Mesendoderm (in vitro differentiated cells): ENCODE measurements around the gene RAB3C.

ENCODE experiments used
- DNase-seq: peaks from one replicate; pipeline ENCODE4 v3.0.0; 2013
- H2AK5ac ChIP-seq: 2 replicates; pipeline ENCODE4 v1.6.1; 2013; ENCODE audit warnings: low read length, inconsistent platforms
- H2BK120ac ChIP-seq: 2 replicates; pipeline ENCODE4 v1.6.1; 2013; ENCODE audit warnings: low read depth, mild to moderate bottlenecking, low read length, moderate library complexity, mixed read lengths
- H2BK15ac ChIP-seq: replicated peaks from 2 replicates; pipeline ENCODE4 v1.6.1; 2013; ENCODE audit warnings: low read depth, mild to moderate bottlenecking, moderate library complexity
- H2BK5ac ChIP-seq: 2 replicates; pipeline ENCODE4 v1.6.1; 2013; ENCODE audit warnings: low read length, inconsistent platforms
- H3K18ac ChIP-seq: 2 replicates; pipeline ENCODE4 v1.6.1; 2013; ENCODE audit warnings: mild to moderate bottlenecking, low read length, mixed read lengths
- H3K23ac ChIP-seq: one replicate; pipeline ENCODE4 v1.6.1; 2013; ENCODE audit warnings: low read length
- H3K27ac ChIP-seq: 2 replicates; pipeline ENCODE4 v1.5.1; 2013; ENCODE audit warnings: low read depth, mild to moderate bottlenecking, inconsistent platforms, low read length, moderate library complexity
- H3K27me3 ChIP-seq: 2 replicates; pipeline ENCODE4 v1.6.1; 2013; ENCODE audit warnings: low read length, control low read depth, mild to moderate bottlenecking, inconsistent platforms; ENCODE audit not compliant: insufficient read depth, poor library complexity
- H3K36me3 ChIP-seq: 2 replicates; pipeline ENCODE4 v1.6.1; 2013; ENCODE audit warnings: low read length, inconsistent platforms; ENCODE audit not compliant: control insufficient read depth, insufficient read depth
- H3K4ac ChIP-seq: one replicate; pipeline ENCODE4 v1.6.1; 2013; ENCODE audit warnings: low read depth, mild to moderate bottlenecking, low read length, moderate library complexity
- H3K4me1 ChIP-seq: 2 replicates; pipeline ENCODE4 v1.6.1; 2013; ENCODE audit warnings: low read depth, low read length, inconsistent platforms; ENCODE audit not compliant: control insufficient read depth
- H3K4me2 ChIP-seq: 2 replicates; pipeline ENCODE4 v1.6.1; 2013; ENCODE audit warnings: low read length
- H3K4me3 ChIP-seq: 2 replicates; pipeline ENCODE4 v1.5.1; 2013; ENCODE audit warnings: mild to moderate bottlenecking, low read length
- H3K56ac ChIP-seq: one replicate; pipeline ENCODE4 v1.6.1; 2013; ENCODE audit warnings: low read length
- H3K79me1 ChIP-seq: 2 replicates; pipeline ENCODE4 v1.6.1; 2013; ENCODE audit warnings: low read length, inconsistent platforms
- H3K79me2 ChIP-seq: 2 replicates; pipeline ENCODE4 v1.6.1; 2013; ENCODE audit warnings: mild to moderate bottlenecking, low read length; ENCODE audit not compliant: control insufficient read depth, insufficient read depth
- H3K9ac ChIP-seq: 2 replicates; pipeline ENCODE4 v1.6.1; 2013; ENCODE audit warnings: low read length, inconsistent platforms
- H4K5ac ChIP-seq: one replicate; pipeline ENCODE4 v1.6.1; 2013; ENCODE audit warnings: low read length
- H4K8ac ChIP-seq: one replicate; pipeline ENCODE4 v1.6.1; 2013; ENCODE audit warnings: low read depth, mild to moderate bottlenecking, control low read depth, low read length, moderate library complexity
- WGBS: extraction: QIAGEN DNeasy Blood & Tissue Kit; methylation state at CpG from one replicate; pipeline ENCODE4 v1.1.7; 2013; ENCODE audit warnings: low lambda C conversion rate, missing lambda C conversion rate; ENCODE audit not compliant: insufficient coverage; ENCODE audit errors: extremely low coverage; 5-methylcytosine and 5-hydroxymethylcytosine counted together

The RAB3C gene

DNA sequence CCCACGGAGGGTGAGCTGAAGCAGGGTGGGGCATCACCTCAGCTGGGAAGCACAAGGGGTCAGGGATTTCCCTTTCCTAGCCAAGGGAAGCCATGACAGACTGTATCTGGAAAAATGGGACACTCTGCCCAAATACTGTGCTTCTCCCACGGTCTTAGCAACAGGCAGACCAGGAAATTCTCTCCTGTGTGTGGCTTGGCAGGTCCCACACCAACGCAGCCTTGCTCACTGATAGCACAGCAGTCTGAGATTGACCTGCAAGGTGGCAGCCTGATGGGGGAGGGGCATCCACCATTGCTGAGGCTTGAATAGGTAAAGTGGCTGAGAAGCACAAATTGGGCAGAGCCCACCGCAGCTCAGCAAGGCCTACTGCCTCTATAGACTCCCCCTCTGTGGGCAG, 23.2 kb downstream of the RAB3C start:
- Histone ChIP-seq H3K27ac (no peak overlapping the region), H3K9ac (no peak overlapping the region)
- no CpG with 5 or more reads among the region's 4 CpGs for WGBS

DNA sequence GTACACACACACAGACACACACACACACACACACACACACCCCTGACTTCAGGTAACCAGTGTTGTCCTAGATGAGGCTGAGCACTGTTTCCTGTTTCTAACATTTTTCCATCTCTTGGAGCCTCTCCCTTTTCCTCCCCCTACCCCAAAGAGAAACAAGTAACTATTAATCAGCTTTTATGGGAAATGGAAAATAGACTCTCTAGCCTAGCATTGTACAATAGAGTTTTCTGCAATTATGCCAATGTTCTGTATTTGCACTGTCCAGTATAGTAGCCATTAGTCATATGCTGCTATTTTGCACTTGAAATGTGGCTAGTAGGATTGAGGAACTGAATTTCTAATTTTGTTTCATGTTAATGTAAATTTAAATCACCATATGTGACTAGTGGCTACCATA, 33.1 kb downstream of the RAB3C start:
- H3K4ac ChIP-seq: no peak overlapping the region
- H2BK15ac ChIP-seq: no peak overlapping the region
- no peak overlapping the region for H3K56ac ChIP-seq
- H4K8ac ChIP-seq: no peak overlapping the region
- H3K4me1 ChIP-seq: no peaks in the 10 kb centered on the region
- no peak overlapping the region for H2BK5ac ChIP-seq
- no peak overlapping the region for H3K4me3 ChIP-seq
- H3K4me2 ChIP-seq: no peak overlapping the region
- no peaks in the 10 kb centered on the region for H3K27me3 ChIP-seq
- H3K27ac ChIP-seq: no peak overlapping the region
- H3K36me3 ChIP-seq: no peaks in the 10 kb centered on the region
- no peak overlapping the region for H2AK5ac ChIP-seq
- H4K5ac ChIP-seq: no peak overlapping the region
- no peak overlapping the region for H2BK120ac ChIP-seq
- no peak overlapping the region for H3K9ac ChIP-seq
- H3K23ac ChIP-seq: no peak overlapping the region
- no peak overlapping the region for H3K18ac ChIP-seq
- H3K79me1 ChIP-seq: no peaks in the 10 kb centered on the region
- DNase-seq: no peak
- no peaks in the 10 kb centered on the region for H3K79me2 ChIP-seq

More for the DNA sequence above, 23.2 kb downstream of the RAB3C start:
- H2BK120ac ChIP-seq: no peak overlapping the region
- H3K4me1 ChIP-seq: no peaks in the 10 kb centered on the region
- H3K23ac ChIP-seq: no peak overlapping the region
- no peak overlapping the region for H3K4me3 ChIP-seq
- no peak overlapping the region for H2BK5ac ChIP-seq
- no peak overlapping the region for H3K18ac ChIP-seq
- no peak for DNase-seq
- H4K8ac ChIP-seq: no peak overlapping the region
- no peak overlapping the region for H4K5ac ChIP-seq
- no peak overlapping the region for H2BK15ac ChIP-seq
- no peak overlapping the region for H2AK5ac ChIP-seq
- H3K4me2 ChIP-seq: no peak overlapping the region
- H3K79me1 ChIP-seq: no peaks in the 10 kb centered on the region
- no peaks in the 10 kb centered on the region for H3K36me3 ChIP-seq
- H3K4ac ChIP-seq: no peak overlapping the region
- H3K27me3 ChIP-seq: no peaks in the 10 kb centered on the region
- no peaks in the 10 kb centered on the region for H3K79me2 ChIP-seq
- H3K56ac ChIP-seq: no peak overlapping the region

DNA sequence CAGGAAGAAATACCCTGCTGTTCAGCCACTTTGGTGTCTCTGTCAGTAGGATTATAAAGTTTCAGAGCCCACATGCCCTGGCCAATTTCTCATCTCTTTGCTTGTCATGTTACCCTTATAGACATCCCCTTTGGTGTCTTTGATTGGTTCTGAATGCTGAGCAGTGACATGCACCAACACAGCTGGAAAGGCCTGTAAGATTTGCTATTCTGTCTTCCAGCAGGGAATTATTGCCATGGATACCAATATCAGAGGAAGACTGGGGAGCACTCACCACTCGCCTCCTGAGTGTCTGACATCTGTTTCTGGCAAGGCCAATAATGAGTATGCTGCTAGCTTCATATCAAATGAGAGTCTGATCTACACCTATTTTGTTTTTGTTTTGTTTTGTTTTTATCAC, 34.4 kb downstream of the RAB3C start:
- Histone ChIP-seq H3K79me1 (no peaks in the 10 kb centered on the region), H3K36me3 (no peaks in the 10 kb centered on the region), H3K27me3 (no peaks in the 10 kb centered on the region), H3K27ac (no peak overlapping the region), H3K4me3 (no peak overlapping the region), H3K23ac (no peak overlapping the region), H2BK15ac (no peak overlapping the region), H3K4me1 (no peaks in the 10 kb centered on the region), H4K5ac (no peak overlapping the region), H3K4ac (no peak overlapping the region), H3K56ac (no peak overlapping the region), H4K8ac (no peak overlapping the region), H2AK5ac (no peak overlapping the region), H3K79me2 (no peaks in the 10 kb centered on the region), H3K4me2 (no peak overlapping the region), H3K18ac (no peak overlapping the region), H2BK5ac (no peak overlapping the region), H3K9ac (no peak overlapping the region), H2BK120ac (no peak overlapping the region)
- no CpG with 5 or more reads among the region's 1 CpG for WGBS
- DNase-seq: no peak

DNA sequence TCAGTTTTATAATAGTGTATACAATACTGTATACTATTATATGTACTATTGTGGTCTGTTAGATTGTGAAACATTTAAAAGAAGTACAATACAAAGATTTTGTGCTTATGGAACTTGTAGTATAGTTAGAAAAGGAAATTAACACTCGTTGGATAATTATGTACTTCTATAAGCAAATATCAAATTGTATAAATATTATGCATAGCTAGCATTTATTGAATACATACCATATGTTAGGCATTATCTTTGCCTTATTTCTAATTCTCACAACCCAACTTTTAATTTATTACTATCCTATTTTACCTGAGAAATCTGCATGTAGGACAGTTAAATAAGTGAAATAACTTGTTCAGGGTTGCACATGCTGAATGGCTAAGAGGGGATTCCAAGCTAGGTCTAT, 37.5 kb downstream of the RAB3C start:
- H3K36me3 ChIP-seq: no peaks in the 10 kb centered on the region
- H4K5ac ChIP-seq: no peak overlapping the region
- H3K79me1 ChIP-seq: no peaks in the 10 kb centered on the region
- H3K4ac ChIP-seq: no peak overlapping the region
- WGBS: no CpG with 5 or more reads among the region's 1 CpG
- H3K4me2 ChIP-seq: no peak overlapping the region
- H4K8ac ChIP-seq: no peak overlapping the region
- H2BK120ac ChIP-seq: no peak overlapping the region
- no peak overlapping the region for H3K23ac ChIP-seq
- H3K9ac ChIP-seq: no peak overlapping the region
- H3K18ac ChIP-seq: no peak overlapping the region
- DNase-seq: no peak
- no peak overlapping the region for H3K4me3 ChIP-seq
- H2BK5ac ChIP-seq: no peak overlapping the region
- no peaks in the 10 kb centered on the region for H3K79me2 ChIP-seq
- no peak overlapping the region for H3K27ac ChIP-seq
- H2AK5ac ChIP-seq: no peak overlapping the region
- no peak overlapping the region for H2BK15ac ChIP-seq
- no peak overlapping the region for H3K56ac ChIP-seq
- H3K4me1 ChIP-seq: no peaks in the 10 kb centered on the region
- H3K27me3 ChIP-seq: no peaks in the 10 kb centered on the region

DNA sequence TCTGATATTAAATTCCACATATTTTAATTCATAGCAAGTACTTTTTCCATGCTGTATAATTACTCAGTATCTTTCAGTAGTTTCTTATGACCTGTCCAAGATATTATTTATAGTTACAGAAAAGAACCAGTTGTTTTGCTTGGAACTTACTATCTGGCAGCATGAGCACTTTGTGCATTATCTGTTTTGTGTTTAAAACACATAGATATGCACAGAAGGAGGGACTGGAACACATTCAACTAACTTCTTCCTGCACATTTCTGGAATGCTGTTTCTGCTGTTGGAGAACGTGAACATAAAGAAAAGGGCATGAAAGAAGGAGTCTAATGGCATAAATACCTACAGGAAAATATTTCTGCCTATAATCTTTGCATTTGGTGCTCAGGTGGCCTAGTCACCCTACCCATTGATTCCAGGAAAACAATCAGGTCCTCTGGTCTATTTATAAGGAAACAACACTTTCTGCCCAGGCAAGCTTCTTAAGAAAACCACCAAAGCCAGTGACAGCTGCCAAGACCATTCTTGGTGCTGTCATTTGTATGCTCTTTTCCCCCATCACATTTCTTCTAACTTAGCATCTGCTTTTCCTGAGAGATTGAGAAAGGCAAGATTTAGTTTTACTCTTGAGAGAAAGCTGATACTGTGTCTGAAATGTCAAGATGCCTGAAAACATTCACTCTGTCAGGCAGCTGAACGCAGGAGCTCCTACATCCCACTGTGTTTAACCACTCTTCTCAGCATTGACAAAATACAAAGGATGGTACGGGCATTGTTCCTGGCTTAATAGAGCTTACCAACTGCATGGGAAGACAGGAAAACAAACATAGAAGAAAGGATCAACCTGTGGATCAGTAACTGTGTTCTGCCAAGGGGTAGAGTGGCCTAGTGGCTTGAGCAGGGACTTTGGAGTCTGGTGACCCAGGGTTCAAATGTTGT, 40.3 kb downstream of the RAB3C start:
- H3K23ac ChIP-seq: no peak overlapping the region
- no peak overlapping the region for H3K4ac ChIP-seq
- no peak overlapping the region for H2BK5ac ChIP-seq
- H2AK5ac ChIP-seq: no peak overlapping the region
- H2BK120ac ChIP-seq: no peak overlapping the region
- WGBS: no CpG with 5 or more reads among the region's 3 CpGs
- H3K4me3 ChIP-seq: no peak overlapping the region
- H4K8ac ChIP-seq: no peak overlapping the region
- H3K18ac ChIP-seq: no peak overlapping the region
- no peaks in the 10 kb centered on the region for H3K79me1 ChIP-seq
- H3K27me3 ChIP-seq: no peaks in the 10 kb centered on the region
- no peaks in the 10 kb centered on the region for H3K79me2 ChIP-seq
- DNase-seq: no peak
- no peaks in the 10 kb centered on the region for H3K36me3 ChIP-seq
- no peak overlapping the region for H4K5ac ChIP-seq
- no peaks in the 10 kb centered on the region for H3K4me1 ChIP-seq
- H3K56ac ChIP-seq: no peak overlapping the region
- no peak overlapping the region for H3K9ac ChIP-seq
- H2BK15ac ChIP-seq: no peak overlapping the region
- no peak overlapping the region for H3K4me2 ChIP-seq
- no peak overlapping the region for H3K27ac ChIP-seq

DNA sequence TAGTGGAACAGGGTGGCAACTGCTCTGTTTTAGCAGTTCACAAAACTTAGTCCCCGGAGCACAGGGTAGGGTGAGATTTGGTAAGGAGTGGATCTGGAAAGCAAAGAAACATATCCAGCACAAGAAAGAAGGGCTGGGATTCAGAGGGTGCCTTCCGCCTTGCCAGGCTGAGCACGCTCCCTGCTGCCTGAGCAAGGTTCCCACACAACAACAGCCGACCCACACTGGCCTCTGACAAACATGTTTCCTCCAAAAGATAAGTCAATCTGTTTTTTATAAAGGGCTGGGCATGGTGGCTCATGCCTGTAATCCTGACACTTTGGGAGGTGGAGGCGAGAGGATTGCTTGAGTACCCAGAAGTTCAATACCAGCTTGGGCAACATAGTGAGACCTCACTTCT, 45.8 kb downstream of the RAB3C start:
- Histone ChIP-seq H3K4me3 (no peak overlapping the region), H3K4ac (no peak overlapping the region)
- WGBS: no CpG with 5 or more reads among the region's 5 CpGs

More for the DNA sequence above, 45.8 kb downstream of the RAB3C start:
- Histone ChIP-seq H3K18ac (no peak overlapping the region), H3K36me3 (no peaks in the 10 kb centered on the region), H2BK15ac (no peak overlapping the region), H4K5ac (no peak overlapping the region), H3K56ac (no peak overlapping the region), H3K4me2 (no peak overlapping the region), H3K23ac (no peak overlapping the region), H2BK120ac (no peak overlapping the region), H3K9ac (no peak overlapping the region), H3K4me1 (no peaks in the 10 kb centered on the region), H4K8ac (no peak overlapping the region), H3K27ac (no peak overlapping the region), H3K79me1 (no peaks in the 10 kb centered on the region), H3K27me3 (no peaks in the 10 kb centered on the region), H3K79me2 (no peaks in the 10 kb centered on the region), H2AK5ac (no peak overlapping the region), H2BK5ac (no peak overlapping the region)
- DNase-seq: no peak
